Osteoblast (primary cell): ENCODE data around the gene RPL5. TPM values are rescaled to one million over a fixed set of nuclear protein-coding genes. Genes with fewer than 3 reads are reported as not detected.

Source experiments
- DNase-seq: peaks from one replicate; pipeline ENCODE4 v3.0.0; 2011; ENCODE audit warnings: low spot score, mixed read lengths; ENCODE audit not compliant: insufficient read length; ENCODE audit errors: missing footprints
- H2AFZ ChIP-seq: 2 replicates; pipeline ENCODE4 v1.6.0; 2011; ENCODE audit warnings: mild to moderate bottlenecking, low read length
- H3K27ac ChIP-seq: 2 replicates; pipeline ENCODE4 v1.5.1; 2011; ENCODE audit warnings: mild to moderate bottlenecking, low read depth, low read length, moderate library complexity
- H3K27me3 ChIP-seq: 2 replicates; pipeline ENCODE4 v1.6.0; 2012; ENCODE audit warnings: mild to moderate bottlenecking, control low read depth, inconsistent platforms, low read length, moderate library complexity; ENCODE audit not compliant: insufficient read depth
- H3K36me3 ChIP-seq: 2 replicates; pipeline ENCODE4 v1.5.1; 2011; ENCODE audit warnings: mild to moderate bottlenecking, low read length, control low read depth, moderate library complexity; ENCODE audit not compliant: insufficient read depth
- H3K4me1 ChIP-seq: 2 replicates; pipeline ENCODE4 v1.5.1; 2011; ENCODE audit warnings: mild to moderate bottlenecking, low read length, control low read depth, moderate library complexity; ENCODE audit not compliant: insufficient read depth
- H3K4me2 ChIP-seq: 2 replicates; pipeline ENCODE4 v1.6.0; 2011; ENCODE audit warnings: mild to moderate bottlenecking, low read length; ENCODE audit not compliant: insufficient read depth
- H3K4me3 ChIP-seq: fragments of 200-600 bp; sonication (generic); 3 replicates; pipeline ENCODE4 v1.5.1; 2012; ENCODE audit warnings: mild to moderate bottlenecking, low read length, inconsistent platforms; ENCODE audit not compliant: insufficient read depth
- H3K79me2 ChIP-seq: 2 replicates; pipeline ENCODE4 v1.6.0; 2012; ENCODE audit warnings: mild to moderate bottlenecking, low read length, control low read depth, inconsistent platforms; ENCODE audit not compliant: insufficient read depth
- H3K9me3 ChIP-seq: 2 replicates; pipeline ENCODE4 v1.5.1; 2011; ENCODE audit warnings: low read depth, low read length, control low read depth
- H4K20me1 ChIP-seq: 2 replicates; pipeline ENCODE4 v1.6.0; 2012; ENCODE audit warnings: mild to moderate bottlenecking, low read length, control low read depth; ENCODE audit not compliant: insufficient read depth
- total RNA-seq: library from RNA; depleted of rRNA; stranded (reverse); fragments of >200 nt; gene quantifications from 2 replicates; pipeline ENCODE4 v1.2.3, GENCODE V29; 2012
- TF ChIP-seq, protein P1 (sequence below): IDR thresholded peaks from 2 replicates; pipeline ENCODE4 v1.5.1; 2011; ENCODE audit warnings: mild to moderate bottlenecking, low read depth, low read length, moderate library complexity; ENCODE audit errors: extremely low read depth

RPL5 gene
- total RNA-seq, 1 donor: 827 TPM

DNA sequence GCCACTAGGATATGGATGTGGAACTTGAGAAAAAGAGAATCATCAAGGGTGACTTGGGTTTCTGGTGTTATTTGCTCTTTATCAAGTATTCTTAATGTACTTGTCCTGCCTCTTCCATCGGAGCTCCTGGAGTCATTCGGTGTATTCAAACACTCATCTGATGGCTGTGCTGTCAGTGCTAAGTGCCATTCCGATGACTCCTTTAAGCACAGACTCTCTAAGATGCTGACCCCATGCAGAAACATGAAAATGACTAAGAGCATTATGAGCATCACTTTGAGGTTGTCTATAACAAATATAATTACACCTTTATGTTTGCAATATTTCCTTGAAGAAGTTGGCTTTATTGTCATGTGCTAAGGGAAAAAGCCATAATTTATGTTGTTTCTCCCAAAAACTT, 11.3 kb upstream of the RPL5 start:
- Histone ChIP-seq H2AFZ (no peak overlapping the region), H3K79me2 (no peaks in the 10 kb centered on the region), H3K36me3 (no peaks in the 10 kb centered on the region), H3K4me2 (no peak overlapping the region), H3K27me3 (no peaks in the 10 kb centered on the region), H3K4me1 (no peaks in the 10 kb centered on the region), H3K27ac (no peak overlapping the region), H4K20me1 (no peaks in the 10 kb centered on the region), H3K4me3 (no peak overlapping the region), H3K9me3 (no peaks in the 10 kb centered on the region)
- TF ChIP-seq, protein P1, sequence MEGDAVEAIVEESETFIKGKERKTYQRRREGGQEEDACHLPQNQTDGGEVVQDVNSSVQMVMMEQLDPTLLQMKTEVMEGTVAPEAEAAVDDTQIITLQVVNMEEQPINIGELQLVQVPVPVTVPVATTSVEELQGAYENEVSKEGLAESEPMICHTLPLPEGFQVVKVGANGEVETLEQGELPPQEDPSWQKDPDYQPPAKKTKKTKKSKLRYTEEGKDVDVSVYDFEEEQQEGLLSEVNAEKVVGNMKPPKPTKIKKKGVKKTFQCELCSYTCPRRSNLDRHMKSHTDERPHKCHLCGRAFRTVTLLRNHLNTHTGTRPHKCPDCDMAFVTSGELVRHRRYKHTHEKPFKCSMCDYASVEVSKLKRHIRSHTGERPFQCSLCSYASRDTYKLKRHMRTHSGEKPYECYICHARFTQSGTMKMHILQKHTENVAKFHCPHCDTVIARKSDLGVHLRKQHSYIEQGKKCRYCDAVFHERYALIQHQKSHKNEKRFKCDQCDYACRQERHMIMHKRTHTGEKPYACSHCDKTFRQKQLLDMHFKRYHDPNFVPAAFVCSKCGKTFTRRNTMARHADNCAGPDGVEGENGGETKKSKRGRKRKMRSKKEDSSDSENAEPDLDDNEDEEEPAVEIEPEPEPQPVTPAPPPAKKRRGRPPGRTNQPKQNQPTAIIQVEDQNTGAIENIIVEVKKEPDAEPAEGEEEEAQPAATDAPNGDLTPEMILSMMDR: no peak
- DNase-seq: no peak

DNA sequence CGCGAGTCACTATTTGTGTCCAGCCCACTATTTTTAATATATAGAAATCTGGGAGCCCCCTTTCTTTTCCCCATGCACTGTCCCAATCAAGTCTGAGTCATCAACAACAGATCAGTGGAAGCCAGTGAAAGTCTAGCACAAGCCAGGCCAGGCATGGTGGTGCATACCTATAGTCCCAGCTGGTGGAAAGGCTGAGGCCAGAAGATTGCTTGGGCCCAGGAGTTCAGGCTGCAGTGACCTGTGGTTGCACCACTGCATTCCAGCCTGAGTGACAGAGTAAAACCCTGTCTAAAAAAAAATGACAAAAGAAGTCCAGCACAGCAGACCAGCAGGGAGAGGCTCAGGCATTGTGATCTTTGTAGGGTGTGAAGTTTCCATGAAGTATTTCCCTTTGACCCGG, 9.0 kb upstream of the RPL5 start:
- no peaks in the 10 kb centered on the region for H3K9me3 ChIP-seq
- no peak overlapping the region for H3K4me2 ChIP-seq
- H4K20me1 ChIP-seq: no peaks in the 10 kb centered on the region
- H3K27me3 ChIP-seq: no peaks in the 10 kb centered on the region
- no peak overlapping the region for H3K4me3 ChIP-seq
- H3K27ac ChIP-seq: no peak overlapping the region
- no peaks in the 10 kb centered on the region for H3K36me3 ChIP-seq
- TF ChIP-seq, protein P1: no peak
- H3K4me1 ChIP-seq: no peaks in the 10 kb centered on the region
- no peak for DNase-seq
- no peaks in the 10 kb centered on the region for H3K79me2 ChIP-seq
- H2AFZ ChIP-seq: no peak overlapping the region

DNA sequence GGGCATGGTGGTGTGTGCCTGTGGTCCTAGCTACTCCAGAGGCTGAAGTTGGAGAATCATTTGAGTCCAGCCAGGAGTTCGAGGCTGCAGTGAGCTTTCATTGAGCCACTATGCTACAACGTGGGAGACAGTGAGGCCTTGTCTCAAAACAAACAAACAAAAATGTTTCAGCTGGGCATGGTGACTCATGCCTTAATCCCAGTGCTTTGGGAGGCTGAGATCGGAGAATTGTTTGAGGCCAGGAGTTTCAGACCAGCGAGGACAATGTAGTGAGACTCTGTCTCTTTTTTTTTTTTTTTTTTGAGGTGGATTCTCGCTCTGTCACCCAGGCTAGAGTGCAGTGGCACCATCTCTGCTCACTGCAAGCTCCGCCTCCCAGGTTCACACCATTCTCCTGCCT, 5.0 kb upstream of the RPL5 start:
- no peaks in the 10 kb centered on the region for H3K36me3 ChIP-seq
- no peaks in the 10 kb centered on the region for H3K27me3 ChIP-seq
- no peak for DNase-seq
- no peak overlapping the region for H3K4me2 ChIP-seq
- H2AFZ ChIP-seq: peak overlapping the region; percentile 43
- H3K79me2 ChIP-seq: no peaks in the 10 kb centered on the region
- H4K20me1 ChIP-seq: no peaks in the 10 kb centered on the region
- no peak overlapping the region for H3K27ac ChIP-seq
- H3K9me3 ChIP-seq: no peaks in the 10 kb centered on the region
- TF ChIP-seq, protein P1: no peak
- no peak overlapping the region for H3K4me3 ChIP-seq
- peaks cover 3% of the 10 kb centered on the region for H3K4me1 ChIP-seq

DNA sequence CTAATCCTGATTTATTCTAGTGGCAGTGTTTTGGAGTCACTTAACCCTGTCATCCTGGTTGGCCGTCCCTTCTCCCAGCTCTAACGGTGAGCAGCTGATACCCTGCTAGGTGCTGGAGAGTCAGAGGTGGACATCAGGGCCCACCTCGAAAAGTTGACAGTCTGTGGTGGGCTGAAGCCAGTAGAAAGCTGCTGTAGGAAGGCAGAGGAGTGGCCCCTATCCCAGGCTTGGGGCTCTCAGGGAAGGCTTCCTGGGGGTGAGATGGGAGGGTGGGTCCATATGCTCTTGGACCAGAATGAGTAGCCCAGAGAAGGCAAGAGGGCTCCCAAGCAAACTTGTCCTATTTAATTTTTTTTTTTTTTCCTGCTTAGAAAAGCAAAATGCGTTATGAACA, 475 bp upstream of the RPL5 start:
- Histone ChIP-seq H3K4me1 (peaks cover 36% of the 10 kb centered on the region), H3K27me3 (no peaks in the 10 kb centered on the region), H3K27ac (no peak overlapping the region), H2AFZ (peak overlapping the region; percentile 92), H3K4me3 (peak overlapping the region; percentile 93), H3K36me3 (peaks cover 33% of the 10 kb centered on the region), H3K9me3 (no peaks in the 10 kb centered on the region), H3K79me2 (peaks cover 45% of the 10 kb centered on the region), H3K4me2 (peak overlapping the region; percentile 64), H4K20me1 (peaks cover 44% of the 10 kb centered on the region)
- TF ChIP-seq, protein P1: no peak
- DNase-seq: no peak
